CD4-positive, alpha-beta memory T cell (primary cell): ENCODE measurements around the gene PXDN. TPM values are rescaled to one million over a fixed set of nuclear protein-coding genes. Genes with fewer than 3 reads are reported as not detected.
A peak's percentile ranks its signal among the peaks of the same experiment; 100 is the strongest.

ENCODE experiments used
- CTCF ChIA-PET: fragments of 350-600 bp; sonication (Branson Sonifier 250); formaldehyde crosslinking; loops from one replicate; lab custom pipeline; 2021; ENCODE audit warnings: inconsistent platforms; ENCODE audit not compliant: partially characterized antibody; lab: Charles Lee
- POLR2A ChIA-PET: fragments of 350-600 bp; sonication (Branson Sonifier 250); formaldehyde crosslinking; loops from one replicate; lab custom pipeline; 2021; ENCODE audit not compliant: partially characterized antibody; lab: Charles Lee
- DNase-seq, 5 donors: peaks; one replicate each; pipeline versions ENCODE4 v3.0.0 to v3.0.0-alpha.2; 2020 to 2022; ENCODE audit warnings: mixed read lengths in 1 of 5
- H3K27ac ChIP-seq: one replicate; pipeline ENCODE4 v1.7.0; 2013; ENCODE audit warnings: low read depth, low read length
- H3K27me3 ChIP-seq: 2 replicates; pipeline ENCODE4 v1.7.0; 2013; ENCODE audit warnings: mild to moderate bottlenecking, low read length, moderate library complexity; ENCODE audit not compliant: insufficient read depth
- H3K36me3 ChIP-seq: 2 replicates; pipeline ENCODE4 v1.7.0; 2013; ENCODE audit warnings: mild to moderate bottlenecking, low read length, moderate library complexity; ENCODE audit not compliant: insufficient read depth
- H3K4me1 ChIP-seq: 2 replicates; pipeline ENCODE4 v1.7.0; 2013; ENCODE audit warnings: mild to moderate bottlenecking, low read length, moderate library complexity; ENCODE audit not compliant: insufficient read depth
- H3K4me3 ChIP-seq, 2 donors: one replicate each; pipeline ENCODE4 v1.7.0; 2013; ENCODE audit warnings: low read length in 2 of 2, mild to moderate bottlenecking in 1 of 2
- H3K9me3 ChIP-seq, 2 donors: one replicate each; pipeline ENCODE4 v1.7.0; 2013; ENCODE audit warnings: low read length in 2 of 2, control low read depth in 1 of 2; ENCODE audit not compliant: control insufficient read depth in 1 of 2
- H3K27ac Mint-ChIP-seq, 7 donors: one replicate each; pipeline ENCODE4 v1.8.0; 2020 to 2021; ENCODE audit warnings: mixed read lengths in 7 of 7, mild to moderate bottlenecking in 6 of 7, inconsistent platforms in 3 of 7, moderate library complexity in 3 of 7
- H3K27me3 Mint-ChIP-seq, 2 donors: one replicate each; pipeline ENCODE4 v1.8.0; 2020 to 2021; ENCODE audit warnings: mixed read lengths in 2 of 2
- H3K36me3 Mint-ChIP-seq, 2 donors: one replicate each; pipeline ENCODE4 v1.8.0; 2020 to 2021; ENCODE audit warnings: mixed read lengths in 2 of 2, inconsistent platforms in 1 of 2, mild to moderate bottlenecking in 1 of 2
- H3K4me1 Mint-ChIP-seq, 4 donors: one replicate each; pipeline ENCODE4 v1.8.0; 2020 to 2021; ENCODE audit warnings: mixed read lengths in 4 of 4, mild to moderate bottlenecking in 1 of 4
- H3K4me3 Mint-ChIP-seq, 8 donors: one replicate each; pipeline ENCODE4 v1.8.0; 2020 to 2021; ENCODE audit warnings: mixed read lengths in 8 of 8, mild to moderate bottlenecking in 7 of 8, moderate library complexity in 6 of 8, inconsistent platforms in 3 of 8
- H3K9me3 Mint-ChIP-seq, 8 donors: one replicate each; pipeline ENCODE4 v1.8.0; 2020 to 2021; ENCODE audit warnings: mixed read lengths in 8 of 8, mild to moderate bottlenecking in 5 of 8, inconsistent platforms in 3 of 8, moderate library complexity in 1 of 8
- intact Hi-C: fragments of 100-400 bp; cut with micrococcal nuclease; formaldehyde crosslinking; loops from one replicate; pipeline ENCODE4 v1.15.1; 2023
- polyA plus RNA-seq, 2 donors: library from polyadenylated mRNA; unstranded; fragments of 300-500 nt; fragmentation: Illumina TruSeq; gene quantifications; one replicate each; pipeline ENCODE4 v1.2.3, GENCODE V29; 2021
- total RNA-seq, 2 experiments: library from RNA; stranded (reverse); gene quantifications; one replicate each; pipeline ENCODE4 v1.2.3, GENCODE V29; 2021

PXDN gene
- total and polyA plus RNA-seq, 4 experiments from 2014 or later = 0.79 TPM; not detected in 3

DNA sequence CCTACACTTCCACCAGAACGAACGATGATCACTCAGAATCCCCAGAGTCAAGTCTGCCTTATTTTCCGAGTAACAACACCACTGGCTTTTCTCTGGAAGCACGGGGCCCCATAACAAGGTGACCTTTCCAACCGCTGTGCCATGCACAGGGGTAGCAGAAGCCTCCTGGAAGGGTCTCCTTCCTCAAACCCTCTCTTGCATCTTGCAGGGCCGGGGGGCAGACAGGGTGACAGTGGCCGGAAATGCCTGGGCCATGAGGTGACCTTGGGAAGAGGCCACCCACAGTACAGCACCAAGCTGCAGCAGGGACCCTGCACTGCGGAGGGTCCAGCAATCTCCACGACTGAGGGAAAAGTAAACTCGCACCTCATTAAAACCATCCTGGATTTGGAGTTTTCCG lies 108.5 kb downstream of the PXDN start:
- H3K27ac ChIP-seq = no peak overlapping the region
- no peaks in the 10 kb centered on the region for H3K27me3 ChIP-seq
- intact Hi-C loops = no loop called here
- CTCF ChIA-PET = no interaction called here
- no peaks in the 10 kb centered on the region for H3K36me3 ChIP-seq
- H3K36me3 Mint-ChIP-seq = no peaks in the 10 kb centered on the region
- no peak for DNase-seq
- H3K4me3 ChIP-seq = no peak overlapping the region
- POLR2A ChIA-PET = no interaction called here
- H3K27me3 Mint-ChIP-seq = peaks cover 0 to 4% of the 10 kb centered on the region in 2 donors
- no peaks in the 10 kb centered on the region for H3K9me3 ChIP-seq
- H3K27ac Mint-ChIP-seq = no peak overlapping the region
- H3K4me3 Mint-ChIP-seq = no peak overlapping the region
- H3K4me1 ChIP-seq = no peaks in the 10 kb centered on the region
- no peaks in the 10 kb centered on the region for H3K4me1 Mint-ChIP-seq
- H3K9me3 Mint-ChIP-seq = no peaks in the 10 kb centered on the region

- H3K36me3 Mint-ChIP-seq = no peaks in the 10 kb centered on the region
- H3K27me3 Mint-ChIP-seq = peaks cover 0 to 4% of the 10 kb centered on the region in 2 donors
- no peaks in the 10 kb centered on the region for H3K9me3 ChIP-seq
- ChIA-PET CTCF (no interaction called here), POLR2A (no interaction called here)
- DNase-seq = no peak
- no peaks in the 10 kb centered on the region for H3K4me1 Mint-ChIP-seq
- H3K9me3 Mint-ChIP-seq = no peaks in the 10 kb centered on the region
- no peak overlapping the region for H3K4me3 Mint-ChIP-seq
- intact Hi-C loops = no loop called here
- no peak overlapping the region for H3K27ac ChIP-seq
- H3K36me3 ChIP-seq = no peaks in the 10 kb centered on the region
- H3K4me3 ChIP-seq = no peak overlapping the region
- H3K27ac Mint-ChIP-seq = no peak overlapping the region
- no peaks in the 10 kb centered on the region for H3K4me1 ChIP-seq
- H3K27me3 ChIP-seq = no peaks in the 10 kb centered on the region
Measured at GRCh38 chr2:1634681-1635341, 109.5 kb downstream of the PXDN start.

GRCh38 chr2:1633936-1634587 lies 110.3 kb downstream of the PXDN start:
- Histone ChIP-seq H3K4me1 (no peaks in the 10 kb centered on the region), H3K27me3 (no peaks in the 10 kb centered on the region), H3K4me3 (no peak overlapping the region), H3K9me3 (no peaks in the 10 kb centered on the region), H3K27ac (no peak overlapping the region), H3K36me3 (no peaks in the 10 kb centered on the region)
- POLR2A ChIA-PET = no interaction called here
- Mint-ChIP-seq H3K9me3 (no peaks in the 10 kb centered on the region), H3K4me3 (no peak overlapping the region), H3K27me3 (peaks cover under 1 to 4% of the 10 kb centered on the region in 2 donors), H3K4me1 (no peaks in the 10 kb centered on the region), H3K27ac (no peak overlapping the region), H3K36me3 (no peaks in the 10 kb centered on the region)
- CTCF ChIA-PET = no interaction called here
- intact Hi-C loops = no loop called here
- DNase-seq = no peak

- no peaks in the 10 kb centered on the region for H3K4me1 ChIP-seq
- peaks cover 4 to 5% of the 10 kb centered on the region in 2 donors for H3K27me3 Mint-ChIP-seq
- no peaks in the 10 kb centered on the region for H3K36me3 Mint-ChIP-seq
- ChIA-PET POLR2A (no interaction called here), CTCF (no interaction called here)
- H3K27ac ChIP-seq = no peak overlapping the region
- H3K4me3 ChIP-seq = no peak overlapping the region
- intact Hi-C loops = no loop called here
- DNase-seq = no peak
- no peaks in the 10 kb centered on the region for H3K4me1 Mint-ChIP-seq
- no peak overlapping the region for H3K27ac Mint-ChIP-seq
- H3K27me3 ChIP-seq = no peaks in the 10 kb centered on the region
- H3K36me3 ChIP-seq = no peaks in the 10 kb centered on the region
- H3K4me3 Mint-ChIP-seq = no peak overlapping the region
- H3K9me3 Mint-ChIP-seq = peaks cover 0 to 2% (median 0%) of the 10 kb centered on the region in 8 donors
- H3K9me3 ChIP-seq = no peaks in the 10 kb centered on the region
Measured at GRCh38 chr2:1633092-1633671, 111.1 kb downstream of the PXDN start.

- CTCF ChIA-PET = no interaction called here
- DNase-seq = no peak
Measured at GRCh38 chr2:1632510-1632909, 111.8 kb downstream of the PXDN start.

GRCh38 chr2:1632002-1632348 lies 112.3 kb downstream of the PXDN start:
- Mint-ChIP-seq H3K27me3 (peaks cover 5% of the 10 kb centered on the region in 2 donors), H3K4me1 (no peaks in the 10 kb centered on the region), H3K36me3 (no peaks in the 10 kb centered on the region), H3K27ac (no peak overlapping the region), H3K9me3 (peaks cover 0 to 2% (median 0%) of the 10 kb centered on the region in 8 donors), H3K4me3 (no peak overlapping the region)
- no peaks in the 10 kb centered on the region for H3K9me3 ChIP-seq
- no peaks in the 10 kb centered on the region for H3K36me3 ChIP-seq
- H3K27me3 ChIP-seq = no peaks in the 10 kb centered on the region
- intact Hi-C loops = no loop called here
- H3K4me1 ChIP-seq = no peaks in the 10 kb centered on the region
- ChIA-PET POLR2A (no interaction called here), CTCF (no interaction called here)
- no peak overlapping the region for H3K27ac ChIP-seq
- DNase-seq = no peak
- H3K4me3 ChIP-seq = no peak overlapping the region

More at GRCh38 chr2:1632510-1632909, 111.8 kb downstream of the PXDN start:
- Histone ChIP-seq H3K9me3 (no peaks in the 10 kb centered on the region), H3K27ac (no peak overlapping the region), H3K27me3 (no peaks in the 10 kb centered on the region), H3K4me3 (no peak overlapping the region), H3K4me1 (no peaks in the 10 kb centered on the region), H3K36me3 (no peaks in the 10 kb centered on the region)
- Mint-ChIP-seq H3K27me3 (peaks cover 4 to 5% of the 10 kb centered on the region in 2 donors), H3K4me1 (no peaks in the 10 kb centered on the region), H3K36me3 (no peaks in the 10 kb centered on the region), H3K4me3 (no peak overlapping the region), H3K9me3 (peaks cover 0 to 2% (median 0%) of the 10 kb centered on the region in 8 donors), H3K27ac (no peak overlapping the region)
- POLR2A ChIA-PET = no interaction called here
- intact Hi-C loops = no loop called here

GRCh38 chr2:1631292-1632001 lies 112.9 kb downstream of the PXDN start:
- POLR2A ChIA-PET = no interaction called here
- no peak overlapping the region for H3K4me3 Mint-ChIP-seq

More at GRCh38 chr2:1631292-1632001, 112.9 kb downstream of the PXDN start:
- CTCF ChIA-PET = no interaction called here
- Mint-ChIP-seq H3K27me3 (peaks cover 5% of the 10 kb centered on the region in 2 donors), H3K9me3 (peaks cover 0 to 2% (median 0%) of the 10 kb centered on the region in 8 donors), H3K27ac (peak overlapping the region in 1 of 7 donors; percentile 72), H3K36me3 (no peaks in the 10 kb centered on the region), H3K4me1 (no peaks in the 10 kb centered on the region)
- no peaks in the 10 kb centered on the region for H3K4me1 ChIP-seq
- H3K4me3 ChIP-seq = no peak overlapping the region
- no peaks in the 10 kb centered on the region for H3K36me3 ChIP-seq
- DNase-seq = no peak
- no peaks in the 10 kb centered on the region for H3K27me3 ChIP-seq
- no peaks in the 10 kb centered on the region for H3K9me3 ChIP-seq
- intact Hi-C loops = no loop called here
- H3K27ac ChIP-seq = no peak overlapping the region
